ENCODE data around the gene ZNF865.
A peak's percentile ranks its signal among the peaks of the same experiment; 100 is the strongest.
"Not testable (repeated sequence)": the region's sequence is repeated elsewhere in the genome, so short reads cannot be mapped to it uniquely, and the experiment has no call there.

Gene ZNF865

GRCh38 chr19:55605637-55606470, at the start of gene ZNF865:
Gene ZNF865, plus strand, starts transcription at chr19:55605647. Its CDS starts 7,972 bp downstream, at chr19:55613619.
- DNase-seq (ENCODE audit: low read depth, low spot score): peak; percentile 66
- Histone ChIP-seq H3K9me3 (ENCODE audit: insufficient read depth, low read length) (no peaks in the 10 kb centered on the region), H3K9ac (ENCODE audit: insufficient read length, low read depth) (peak within 1 kb of the TSS; percentile 96), H3K4me3 (ENCODE audit: insufficient read length, low read depth) (peak within 1 kb of the TSS; percentile 85), H3K4me1 (ENCODE audit: insufficient read depth, insufficient read length) (no peaks in the 10 kb centered on the region), H3K36me3 (ENCODE audit: insufficient read depth, insufficient read length, low read length) (peaks cover 21% of the 10 kb centered on the region), H3K27me3 (ENCODE audit: insufficient read depth, insufficient read length) (no peaks in the 10 kb centered on the region)
- TF ChIP-seq ZNF274 (IDR thresholded peaks at IDR 0.05; ENCODE audit: low read depth, low read length) (no peak), YY1 (IDR thresholded peaks at IDR 0.05; ENCODE audit: insufficient read depth, insufficient read length) (no peak), SUZ12 (IDR thresholded peaks at IDR 0.05; ENCODE audit: extremely low read depth, insufficient read depth, insufficient read length) (no peak)

GRCh38 chr19:55559684-55560083, 45.8 kb upstream of the ZNF865 start:
- no peaks in the 10 kb centered on the region for H3K9me3 ChIP-seq (ENCODE audit: insufficient read depth, low read length)
- no peak for DNase-seq (ENCODE audit: low read depth, low spot score)
- TF ChIP-seq YY1 (IDR thresholded peaks at IDR 0.05; ENCODE audit: insufficient read depth, insufficient read length): no peak
- no peak for TF ChIP-seq ZNF274 (IDR thresholded peaks at IDR 0.05; ENCODE audit: low read depth, low read length)
- no peak for TF ChIP-seq SUZ12 (IDR thresholded peaks at IDR 0.05; ENCODE audit: extremely low read depth, insufficient read depth, insufficient read length)
- no peaks in the 10 kb centered on the region for H3K4me1 ChIP-seq (ENCODE audit: insufficient read depth, insufficient read length)
- H3K27me3 ChIP-seq (ENCODE audit: insufficient read depth, insufficient read length): no peaks in the 10 kb centered on the region
- no peak overlapping the region for H3K4me3 ChIP-seq (ENCODE audit: insufficient read length, low read depth)
- no peak overlapping the region for H3K9ac ChIP-seq (ENCODE audit: insufficient read length, low read depth)
- H3K36me3 ChIP-seq (ENCODE audit: insufficient read depth, insufficient read length, low read length): no peaks in the 10 kb centered on the region

GRCh38 chr19:55563261-55563690, 42.2 kb upstream of the ZNF865 start:
- TF ChIP-seq YY1 (IDR thresholded peaks at IDR 0.05; ENCODE audit: insufficient read depth, insufficient read length): no peak
- no peak for TF ChIP-seq SUZ12 (IDR thresholded peaks at IDR 0.05; ENCODE audit: extremely low read depth, insufficient read depth, insufficient read length)
- TF ChIP-seq ZNF274 (IDR thresholded peaks at IDR 0.05; ENCODE audit: low read depth, low read length): no peak
- Histone ChIP-seq H3K36me3 (ENCODE audit: insufficient read depth, insufficient read length, low read length) (no peaks in the 10 kb centered on the region), H3K9ac (ENCODE audit: insufficient read length, low read depth) (no peak overlapping the region), H3K4me1 (ENCODE audit: insufficient read depth, insufficient read length) (no peaks in the 10 kb centered on the region), H3K9me3 (ENCODE audit: insufficient read depth, low read length) (no peaks in the 10 kb centered on the region), H3K4me3 (ENCODE audit: insufficient read length, low read depth) (no peak overlapping the region), H3K27me3 (ENCODE audit: insufficient read depth, insufficient read length) (no peaks in the 10 kb centered on the region)
- DNase-seq (ENCODE audit: low read depth, low spot score): no peak

GRCh38 chr19:55566823-55567222, 38.6 kb upstream of the ZNF865 start:
- no peak overlapping the region for H3K4me3 ChIP-seq (ENCODE audit: insufficient read length, low read depth)
- no peak for DNase-seq (ENCODE audit: low read depth, low spot score)
- H3K27me3 ChIP-seq (ENCODE audit: insufficient read depth, insufficient read length): no peaks in the 10 kb centered on the region
- H3K36me3 ChIP-seq (ENCODE audit: insufficient read depth, insufficient read length, low read length): no peaks in the 10 kb centered on the region
- H3K9ac ChIP-seq (ENCODE audit: insufficient read length, low read depth): no peak overlapping the region
- H3K4me1 ChIP-seq (ENCODE audit: insufficient read depth, insufficient read length): no peaks in the 10 kb centered on the region
- no peak for TF ChIP-seq ZNF274 (IDR thresholded peaks at IDR 0.05; ENCODE audit: low read depth, low read length)
- H3K9me3 ChIP-seq (ENCODE audit: insufficient read depth, low read length): no peaks in the 10 kb centered on the region

- no peaks in the 10 kb centered on the region for H3K4me1 ChIP-seq (ENCODE audit: insufficient read depth, insufficient read length)
Measured at GRCh38 chr19:55567708-55568328, 37.6 kb upstream of the ZNF865 start.

GRCh38 chr19:55569477-55569876, 36.0 kb upstream of the ZNF865 start:
- H3K9me3 ChIP-seq (ENCODE audit: insufficient read depth, low read length); H3K4me3 ChIP-seq (ENCODE audit: insufficient read length, low read depth); H3K9ac ChIP-seq (ENCODE audit: insufficient read length, low read depth); DNase-seq (ENCODE audit: low read depth, low spot score); H3K4me1 ChIP-seq (ENCODE audit: insufficient read depth, insufficient read length); H3K27me3 ChIP-seq (ENCODE audit: insufficient read depth, insufficient read length); H3K36me3 ChIP-seq (ENCODE audit: insufficient read depth, insufficient read length, low read length): not testable (repeated sequence)

More at GRCh38 chr19:55567708-55568328, 37.6 kb upstream of the ZNF865 start:
- H3K27me3 ChIP-seq (ENCODE audit: insufficient read depth, insufficient read length): no peaks in the 10 kb centered on the region
- H3K9me3 ChIP-seq (ENCODE audit: insufficient read depth, low read length): no peaks in the 10 kb centered on the region
- DNase-seq (ENCODE audit: low read depth, low spot score): no peak
- TF ChIP-seq SUZ12 (IDR thresholded peaks at IDR 0.05; ENCODE audit: extremely low read depth, insufficient read depth, insufficient read length) (no peak), ZNF274 (IDR thresholded peaks at IDR 0.05; ENCODE audit: low read depth, low read length) (no peak), YY1 (IDR thresholded peaks at IDR 0.05; ENCODE audit: insufficient read depth, insufficient read length) (no peak)
- H3K9ac ChIP-seq (ENCODE audit: insufficient read length, low read depth): no peak overlapping the region
- H3K36me3 ChIP-seq (ENCODE audit: insufficient read depth, insufficient read length, low read length): no peaks in the 10 kb centered on the region
- H3K4me3 ChIP-seq (ENCODE audit: insufficient read length, low read depth): no peak overlapping the region

- not testable (repeated sequence) for H3K27me3 ChIP-seq (ENCODE audit: insufficient read depth, insufficient read length); H3K9ac ChIP-seq (ENCODE audit: insufficient read length, low read depth); H3K4me1 ChIP-seq (ENCODE audit: insufficient read depth, insufficient read length); H3K4me3 ChIP-seq (ENCODE audit: insufficient read length, low read depth); H3K9me3 ChIP-seq (ENCODE audit: insufficient read depth, low read length); DNase-seq (ENCODE audit: low read depth, low spot score)
- peaks cover 19% of the 10 kb centered on the region for H3K36me3 ChIP-seq (ENCODE audit: insufficient read depth, insufficient read length, low read length)
Measured at GRCh38 chr19:55573929-55574328, 31.5 kb upstream of the ZNF865 start.

Data from NT2/D1 (cell line).